Heart left ventricle (tissue), 16 donors: ENCODE measurements around the gene GRIA1. TPM values are rescaled to one million over a fixed set of nuclear protein-coding genes. Genes with fewer than 3 reads are reported as not detected.
A peak's percentile ranks its signal among the peaks of the same experiment; 100 is the strongest.

Source experiments
- ATAC-seq, 4 donors: fragments of 200-7000 bp; cut with Tn5 transposase; one replicate each; pipeline ENCODE4 v1.9.1; 2020 to 2022; ENCODE audit warnings: moderate library complexity in 4 of 4, mild to moderate bottlenecking in 3 of 4, moderate number of reproducible peaks in 1 of 4
- DNase-seq, 5 donors: peaks; one replicate each; pipeline ENCODE4 v3.0.0-alpha.2; 2020
- H3K27ac ChIP-seq, 12 donors: fragments of 200-600 bp; sonication (generic) in 4 of 12; one replicate each; pipeline versions ENCODE4 v1.5.0 to v1.8.0; 2016 to 2022; ENCODE audit warnings: mild to moderate bottlenecking in 2 of 12
- H3K27me3 ChIP-seq, 9 donors: fragments of 200-600 bp; sonication (generic) in 2 of 9; one replicate each; pipeline versions ENCODE4 v1.5.1 to v1.8.0; 2016 to 2022; ENCODE audit warnings: mild to moderate bottlenecking in 3 of 9
- H3K36me3 ChIP-seq, 9 donors: fragments of 200-600 bp; sonication (generic) in 2 of 9; one replicate each; pipeline versions ENCODE4 v1.5.0 to v1.8.0; 2018 to 2022; ENCODE audit warnings: mild to moderate bottlenecking in 2 of 9
- H3K4me1 ChIP-seq, 12 donors: fragments of 200-600 bp; sonication (generic) in 4 of 12; one replicate each; pipeline versions ENCODE4 v1.5.0 to v1.8.0; 2016 to 2022; ENCODE audit warnings: mild to moderate bottlenecking in 3 of 12
- H3K4me3 ChIP-seq, 12 donors: fragments of 200-600 bp; sonication (generic) in 4 of 12; one replicate each; pipeline versions ENCODE4 v1.5.0 to v1.8.0; 2017 to 2022; ENCODE audit warnings: mild to moderate bottlenecking in 9 of 12, moderate library complexity in 4 of 12
- H3K9me3 ChIP-seq, 12 donors: fragments of 200-600 bp; sonication (generic) in 4 of 12; one replicate each; pipeline versions ENCODE4 v1.5.0 to v1.8.0; 2016 to 2022; ENCODE audit warnings: mild to moderate bottlenecking in 1 of 12
- CTCF ChIP-seq, 12 donors: fragments of 200-600 bp; sonication (generic) in 4 of 12; IDR thresholded peaks; one replicate each; pipeline versions ENCODE4 v1.5.0 to v1.8.0; 2018 to 2022; ENCODE audit warnings: antibody characterized with exemption in 12 of 12, mild to moderate bottlenecking in 5 of 12
- POLR2A ChIP-seq, 2 donors: fragments of 450-650 bp; IDR thresholded peaks; one replicate each; pipeline ENCODE4 v1.6.1; 2017; ENCODE audit warnings: antibody characterized with exemption in 2 of 2, mild to moderate bottlenecking in 2 of 2, moderate library complexity in 2 of 2
- WGBS, 4 donors: extraction: QIAGEN DNeasy Blood & Tissue Kit in 2 of 4; methylation state at CpG; one replicate each; pipeline versions ENCODE4 v1.1.5 to v1.1.7; 2013 to 2018; 5-methylcytosine and 5-hydroxymethylcytosine counted together
- intact Hi-C, 10 donors: fragments of 100-400 bp; cut with DNase I; formaldehyde crosslinking; loops; one replicate each; pipeline versions ENCODE4 v1.11.1 to v1.14.2; 2022
- polyA plus RNA-seq, 2 donors: library from polyadenylated mRNA; stranded (reverse); fragments of 200-250 nt; gene quantifications; one replicate each; pipeline ENCODE4 v1.2.3, GENCODE V29; 2013
- total RNA-seq, 9 donors: library from RNA; depleted of rRNA in 2 of 9; stranded (reverse); fragments of >200 nt in 2 of 9; fragmentation: NEBNext Ultra II Directional in 3 of 9; extraction: Animal tissue kit (Norgen Biotek cat#: 25700) in 3 of 9; gene quantifications; one replicate each; pipeline versions ENCODE4 v1.1.0 to v1.2.4, GENCODE V29; 2016 to 2023
- donor health status: ischemic (EF 13 %, LVEDD 7.1; RV severe dilation, severe dysfunction).
- donor health status: healthy with polysubstance abuse.
- donor health status: DM: no; HTN: yes; CAD: no.
- donor health status: DM: no; HTN: no; CAD: no.
- donor health status: ischemic (EF 25% LVEDD 6.9; RV normal size, moderate dysfunction).
- donor health status: ischemic (EF 25% LVEDD 5.7; RV mildly dilated, moderate dysfunction).
- donor health status: healthy.
- donor health status: DM: yes; HTN: yes; CAD: no.
- donor health status: ischemic (EF 35%, LVEDD 5.7; RV mildly dilated, moderate dysfunction).
- donor health status: nonischemic (EF 11% LVEDD 7.7; RV severe dilation, severe dysfunction).
- donor health status: DM: yes; HTN: yes; CAD: no.
- donor health status: PGD.
- donor health status: ischemic (EF 29% LVEDD 5.4; RV normal size, mild dysfunction).
- donor health status: nonischemic (EF 23%, LVEDD 6.1; RV moderate dilation, normal function).

The GRIA1 gene
- total and polyA plus RNA-seq, 11 donors, result 0.07 to 1.5 (median 0.37) TPM; not detected in 3

GRCh38 chr5:153702265-153702664 lies 211.8 kb downstream of the GRIA1 start:
- no peaks in the 10 kb centered on the region for H3K4me1 ChIP-seq
- no peak for TF ChIP-seq CTCF (IDR thresholded peaks at IDR 0.05)
- no peak for TF ChIP-seq POLR2A (IDR thresholded peaks at IDR 0.05)
- DNase-seq (no peak), ATAC-seq (no peak)
- no peaks in the 10 kb centered on the region for H3K36me3 ChIP-seq
- H3K27ac ChIP-seq, result no peak overlapping the region
- WGBS, 4 donors, result 87 to 94% (median 90%) methylated on average over 4 of the region's 4 CpGs
- H3K9me3 ChIP-seq, result no peaks in the 10 kb centered on the region
- H3K4me3 ChIP-seq, result no peak overlapping the region
- intact Hi-C loops, result no loop called here
- no peaks in the 10 kb centered on the region for H3K27me3 ChIP-seq

- no peaks in the 10 kb centered on the region for H3K4me1 ChIP-seq
- TF ChIP-seq CTCF (IDR thresholded peaks at IDR 0.05), result no peak
- no peaks in the 10 kb centered on the region for H3K36me3 ChIP-seq
- intact Hi-C loops, result no loop called here
- H3K27ac ChIP-seq, result no peak overlapping the region
- no peak overlapping the region for H3K4me3 ChIP-seq
- peak in 2 of 5 donors; percentile 15 to 30 for DNase-seq
- H3K27me3 ChIP-seq, result no peaks in the 10 kb centered on the region
- no peaks in the 10 kb centered on the region for H3K9me3 ChIP-seq
- peak; percentile 58 to 93 (median 68) for ATAC-seq
Observed at GRCh38 chr5:153704110-153704509, 213.6 kb downstream of the GRIA1 start.

- TF ChIP-seq POLR2A (IDR thresholded peaks at IDR 0.05) (no peak), CTCF (IDR thresholded peaks at IDR 0.05) (no peak)
- H3K9me3 ChIP-seq, result no peaks in the 10 kb centered on the region
- 79 to 81% (median 80%) methylated on average over 6 of the region's 6 CpGs for WGBS, 4 donors
- DNase-seq, result no peak
- H3K4me1 ChIP-seq, result no peaks in the 10 kb centered on the region
- no peaks in the 10 kb centered on the region for H3K36me3 ChIP-seq
- H3K27me3 ChIP-seq, result no peaks in the 10 kb centered on the region
- ATAC-seq, result no peak
- intact Hi-C loops, result no loop called here
- no peak overlapping the region for H3K4me3 ChIP-seq
- no peak overlapping the region for H3K27ac ChIP-seq
Observed at GRCh38 chr5:153707626-153708025, 217.2 kb downstream of the GRIA1 start.

- ATAC-seq (no peak), DNase-seq (no peak)
- Histone ChIP-seq H3K9me3 (no peaks in the 10 kb centered on the region), H3K4me1 (no peaks in the 10 kb centered on the region), H3K27me3 (no peaks in the 10 kb centered on the region), H3K4me3 (no peak overlapping the region), H3K36me3 (no peaks in the 10 kb centered on the region), H3K27ac (no peak overlapping the region)
- intact Hi-C loops, result loop anchor here in 8 of 10 donors (2.0 to 10.0 kb wide), 3 partner anchors 214 to 217 kb away; partner anchors contain the start of gene GRIA1 (in 1 of the 8)
- 93 to 94% (median 94%) methylated on average over 4 of the region's 4 CpGs for WGBS, 4 donors
- TF ChIP-seq POLR2A (IDR thresholded peaks at IDR 0.05) (no peak), CTCF (IDR thresholded peaks at IDR 0.05) (peak in 9 of 12 donors; percentile 10 to 51 (median 29))
Observed at GRCh38 chr5:153711755-153712154, 221.3 kb downstream of the GRIA1 start.
